Fibroblast of pulmonary artery (primary cell): ENCODE results near the gene AFF1.

Source experiments
- DNase-seq: peaks from one replicate; pipeline ENCODE4 v3.0.0-alpha.2; 2010; ENCODE audit warnings: low read depth
- H3K4me3 ChIP-seq: replicated peaks from 2 replicates; pipeline ENCODE4 v1.5.1; 2011; ENCODE audit warnings: low read depth, mild to moderate bottlenecking, control low read depth, low read length, moderate library complexity
- CTCF ChIP-seq: IDR thresholded peaks from 2 replicates; pipeline ENCODE4 v1.5.1; 2011; ENCODE audit warnings: mild to moderate bottlenecking, control low read depth, low read length, inconsistent platforms; ENCODE audit errors: missing control alignments

AFF1 gene

DNA sequence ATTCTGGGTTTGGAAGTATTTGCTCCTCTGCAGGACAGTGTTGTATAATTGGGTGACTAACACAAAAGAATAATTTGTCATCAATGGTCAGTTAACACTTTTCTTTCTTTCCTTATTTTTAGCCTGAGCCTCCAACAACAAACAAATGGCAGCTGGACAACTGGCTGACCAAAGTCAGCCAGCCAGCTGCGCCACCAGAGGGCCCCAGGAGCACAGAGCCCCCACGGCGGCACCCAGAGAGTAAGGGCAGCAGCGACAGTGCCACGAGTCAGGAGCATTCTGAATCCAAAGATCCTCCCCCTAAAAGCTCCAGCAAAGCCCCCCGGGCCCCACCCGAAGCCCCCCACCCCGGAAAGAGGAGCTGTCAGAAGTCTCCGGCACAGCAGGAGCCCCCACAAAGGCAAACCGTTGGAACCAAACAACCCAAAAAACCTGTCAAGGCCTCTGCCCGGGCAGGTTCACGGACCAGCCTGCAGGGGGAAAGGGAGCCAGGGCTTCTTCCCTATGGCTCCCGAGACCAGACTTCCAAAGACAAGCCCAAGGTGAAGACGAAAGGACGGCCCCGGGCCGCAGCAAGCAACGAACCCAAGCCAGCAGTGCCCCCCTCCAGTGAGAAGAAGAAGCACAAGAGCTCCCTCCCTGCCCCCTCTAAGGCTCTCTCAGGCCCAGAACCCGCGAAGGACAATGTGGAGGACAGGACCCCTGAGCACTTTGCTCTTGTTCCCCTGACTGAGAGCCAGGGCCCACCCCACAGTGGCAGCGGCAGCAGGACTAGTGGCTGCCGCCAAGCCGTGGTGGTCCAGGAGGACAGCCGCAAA is 179.6 kb downstream of the AFF1 start:
- H3K4me3 ChIP-seq = no peak overlapping the region
- no peak for DNase-seq
- TF ChIP-seq CTCF = no peak

DNA sequence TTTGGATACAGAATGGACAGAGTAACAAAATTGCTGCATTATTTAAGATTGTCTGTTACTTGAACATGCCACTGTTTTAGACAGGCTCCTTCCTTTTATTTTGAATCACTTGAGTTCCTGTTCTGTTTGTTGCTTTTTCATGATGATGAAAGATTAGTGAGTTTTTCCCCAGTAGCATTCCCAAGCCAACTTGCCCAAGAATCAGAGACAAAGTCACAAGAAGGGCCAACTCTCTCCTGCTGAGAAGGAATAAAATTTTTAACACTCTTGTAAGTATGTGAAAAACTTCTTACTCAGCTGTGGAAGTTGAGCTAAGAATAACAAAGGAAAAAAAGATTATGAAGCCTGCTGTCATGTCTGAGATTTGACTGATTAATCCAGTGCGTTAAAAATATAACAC is 181.4 kb downstream of the AFF1 start:
- no peak overlapping the region for H3K4me3 ChIP-seq
- no peak for DNase-seq
- TF ChIP-seq CTCF = no peak

DNA sequence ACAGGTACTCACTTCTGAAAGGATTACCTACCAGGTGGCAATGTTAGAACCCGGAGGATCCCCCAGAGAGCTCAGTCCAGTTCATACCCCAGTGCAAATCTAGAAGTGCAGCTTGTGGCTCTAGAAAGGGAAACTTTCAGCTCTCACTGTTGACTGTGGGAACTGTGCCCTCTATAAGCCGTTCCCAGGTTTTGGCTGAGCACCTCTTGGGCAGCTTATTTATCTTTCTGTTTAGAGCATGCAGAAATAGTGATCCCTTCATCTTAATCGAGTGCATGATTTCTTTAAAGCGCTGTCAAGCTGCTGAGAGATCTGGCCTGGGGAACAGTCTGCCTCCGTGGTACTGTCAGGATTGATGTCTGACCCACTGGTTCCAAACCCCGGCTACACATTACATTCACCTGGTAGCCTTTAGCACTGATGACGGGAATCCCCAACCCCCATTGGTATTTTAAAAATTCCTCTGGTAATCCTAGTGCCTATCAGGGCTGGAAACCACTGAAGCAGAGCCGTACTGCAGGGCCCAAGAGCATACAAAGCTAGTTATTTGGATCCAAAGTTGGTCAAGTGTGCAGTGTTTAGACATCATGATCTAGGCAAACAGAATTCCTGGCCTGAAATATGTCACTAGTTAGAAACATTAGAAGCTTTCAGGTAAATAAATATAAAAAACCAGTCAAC is 182.4 kb downstream of the AFF1 start:
- TF ChIP-seq CTCF = no peak
- H3K4me3 ChIP-seq = no peak overlapping the region
- DNase-seq = no peak

- DNase-seq = no peak
- TF ChIP-seq CTCF = no peak
- no peak overlapping the region for H3K4me3 ChIP-seq
These were observed 182.9 kb downstream of the AFF1 start for GRCh38 chr4:87117732-87118075.

DNA sequence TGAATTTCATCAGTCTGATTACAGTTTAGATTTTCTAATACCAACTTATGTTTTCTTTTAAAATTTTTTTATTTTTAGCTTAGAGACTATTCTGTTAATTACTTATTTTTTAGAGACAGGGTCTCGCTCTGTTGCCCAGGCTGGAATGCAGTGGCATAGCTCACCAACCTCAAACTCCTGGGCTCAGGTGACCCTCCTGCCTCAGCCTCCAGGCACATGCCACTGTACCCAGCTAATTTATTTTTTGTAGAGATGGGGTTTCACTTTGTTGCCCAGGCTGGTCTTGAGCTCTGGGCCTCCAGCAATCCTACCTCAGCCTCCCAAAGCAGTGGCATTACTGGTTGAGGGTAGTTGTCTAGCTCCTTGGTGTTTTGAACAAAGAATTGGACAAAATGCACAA is 183.6 kb downstream of the AFF1 start:
- TF ChIP-seq CTCF = no peak
- no peak for DNase-seq
- H3K4me3 ChIP-seq = no peak overlapping the region

DNA sequence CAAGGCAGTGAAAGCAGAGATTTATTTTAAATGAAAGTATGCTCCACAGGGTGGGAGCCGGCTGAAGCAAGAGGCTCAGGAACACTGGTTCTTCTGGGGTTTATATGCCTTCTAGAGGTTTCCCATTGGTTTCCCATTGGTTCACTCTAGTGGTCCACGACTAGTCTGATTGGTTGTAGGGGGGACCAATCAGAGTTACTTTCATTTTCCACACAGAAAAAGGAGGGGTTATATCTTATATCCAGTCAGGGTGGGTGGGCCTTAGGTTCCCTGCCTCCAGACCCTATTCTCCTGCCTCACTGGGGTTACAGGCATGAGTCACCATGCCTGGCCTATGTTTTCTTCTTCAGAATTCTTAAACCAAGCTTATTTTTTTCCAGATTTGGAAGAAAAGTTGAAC is 184.0 kb downstream of the AFF1 start:
- no peak overlapping the region for H3K4me3 ChIP-seq
- DNase-seq = peak; percentile 53
- no peak for TF ChIP-seq CTCF

- H3K4me3 ChIP-seq = no peak overlapping the region
- TF ChIP-seq CTCF = no peak
- no peak for DNase-seq
These were observed 185.2 kb downstream of the AFF1 start for GRCh38 chr4:87120010-87120409.
